Measurements from ENCODE around the gene CNKSR1.

Gene CNKSR1

DNA sequence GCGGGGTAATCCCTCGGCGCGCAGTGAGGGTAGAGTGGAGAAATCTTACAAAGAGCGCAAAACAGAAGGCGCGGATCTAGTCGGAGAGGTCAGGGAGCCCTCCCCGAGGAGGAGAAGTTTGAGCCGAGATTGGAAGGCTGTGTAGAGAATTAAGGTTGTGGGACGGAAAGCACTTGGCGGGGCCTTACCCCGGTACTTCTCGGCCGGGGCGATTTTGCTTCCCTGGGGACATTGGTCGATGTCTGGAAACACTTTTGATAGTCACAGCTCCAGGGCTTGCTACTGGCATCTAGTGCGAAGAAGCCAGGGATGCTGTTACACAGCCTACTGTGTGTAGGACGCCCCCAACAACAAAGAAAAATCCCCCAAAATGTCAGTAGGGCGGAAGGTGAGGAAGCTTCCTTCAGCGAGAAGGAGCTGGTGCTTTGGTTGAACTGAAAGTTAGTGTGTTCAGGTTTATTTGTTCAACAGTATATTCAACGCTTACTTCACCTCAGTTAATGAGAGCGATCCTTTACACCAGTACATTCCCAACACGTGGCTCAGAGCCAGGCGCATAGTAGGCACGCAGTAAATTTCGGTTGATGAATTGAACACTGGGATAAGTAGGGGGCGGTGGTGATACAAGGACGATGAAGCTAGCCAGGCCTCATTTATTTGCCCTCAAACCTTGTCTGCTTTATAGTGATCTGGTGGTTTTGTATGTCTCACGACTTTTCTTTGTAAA lies 57.5 kb downstream of the CNKSR1 start:
- peak overlapping the region; percentile 82 for H3K27ac ChIP-seq
- TF ChIP-seq ZFX (IDR thresholded peaks at IDR 0.05; ENCODE audit: borderline replicate concordance) (no peak), CTCF (IDR thresholded peaks at IDR 0.05) (no peak)

DNA sequence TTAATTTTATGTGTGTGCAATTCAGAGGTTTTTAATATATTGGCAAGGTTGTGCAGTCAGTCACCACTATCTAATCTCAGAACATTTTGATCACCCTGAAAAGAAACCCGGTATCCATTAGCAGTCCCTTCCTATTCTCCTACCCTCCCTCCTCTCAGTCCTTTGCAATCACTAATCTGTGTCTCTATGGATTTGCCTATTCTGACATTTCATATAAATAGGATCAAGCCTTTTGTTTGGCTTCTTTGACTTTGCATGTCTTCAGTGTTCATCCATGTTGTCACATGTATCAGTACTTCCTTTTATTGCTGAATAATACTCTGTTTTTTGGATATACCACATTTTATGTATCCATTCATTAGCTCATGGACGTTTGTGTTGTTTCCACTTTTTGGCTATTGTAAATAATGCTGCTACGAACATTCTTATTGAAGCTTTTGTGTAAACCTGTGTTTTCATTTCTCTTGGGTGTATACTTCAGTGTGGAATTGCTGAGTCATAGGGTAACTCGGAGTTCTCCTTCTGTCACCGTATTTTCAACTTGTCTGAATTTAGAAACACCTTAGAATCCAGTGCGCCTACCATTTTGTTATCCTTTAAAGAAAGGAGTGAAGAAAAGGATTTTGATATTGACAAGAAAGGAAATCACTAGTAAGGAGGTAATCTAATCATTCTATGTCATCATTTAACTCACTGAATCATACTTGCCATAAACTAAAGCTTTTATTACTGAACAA lies 60.1 kb downstream of the CNKSR1 start:
- no peak overlapping the region for H3K27ac ChIP-seq
- no peak for TF ChIP-seq ZFX (IDR thresholded peaks at IDR 0.05; ENCODE audit: borderline replicate concordance)
- no peak for TF ChIP-seq CTCF (IDR thresholded peaks at IDR 0.05)

Data from 22Rv1 (cell line).